Forelimb muscle (tissue), 1 donor: ENCODE measurements around the gene NFE2L2. TPM values are rescaled to one million over a fixed set of nuclear protein-coding genes. Genes with fewer than 3 reads are reported as not detected.
"Not testable (repeated sequence)": the region's sequence is repeated elsewhere in the genome, so short reads cannot be mapped to it uniquely, and the experiment has no call there.

ENCODE experiments used
- DNase-seq: peaks from one replicate; pipeline ENCODE4 v3.0.0-alpha.2; 2013; ENCODE audit warnings: low read depth
- polyA plus RNA-seq: library from polyadenylated mRNA; unstranded; fragments of 120-200 nt; gene quantifications from one replicate; pipeline ENCODE4 v1.2.1, GENCODE V29; 2013; ENCODE audit not compliant: insufficient read length

Gene NFE2L2
- polyA plus RNA-seq, 1 donor = 55.0 TPM

GRCh38 chr2:177281400-177282180 lies 17.1 kb upstream of the NFE2L2 start:
- no peak for DNase-seq

GRCh38 chr2:177279847-177280246 lies 15.3 kb upstream of the NFE2L2 start:
- DNase-seq = no peak

DNA sequence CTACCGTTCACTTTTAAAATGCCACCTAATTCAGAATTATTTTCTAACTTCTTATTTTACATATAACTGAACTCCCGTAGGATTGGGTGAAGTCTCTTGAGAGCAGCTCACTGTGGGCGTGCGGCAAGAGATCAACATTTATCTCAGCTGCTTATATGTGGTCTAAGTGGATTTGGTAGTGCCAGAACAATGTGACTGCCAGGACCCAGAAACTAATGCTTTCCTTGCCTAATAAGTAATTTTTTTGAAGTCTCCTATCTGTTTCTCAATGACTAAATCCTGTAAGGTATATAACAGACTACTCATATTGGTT lies 11.2 kb upstream of the NFE2L2 start:
- no peak for DNase-seq

DNA sequence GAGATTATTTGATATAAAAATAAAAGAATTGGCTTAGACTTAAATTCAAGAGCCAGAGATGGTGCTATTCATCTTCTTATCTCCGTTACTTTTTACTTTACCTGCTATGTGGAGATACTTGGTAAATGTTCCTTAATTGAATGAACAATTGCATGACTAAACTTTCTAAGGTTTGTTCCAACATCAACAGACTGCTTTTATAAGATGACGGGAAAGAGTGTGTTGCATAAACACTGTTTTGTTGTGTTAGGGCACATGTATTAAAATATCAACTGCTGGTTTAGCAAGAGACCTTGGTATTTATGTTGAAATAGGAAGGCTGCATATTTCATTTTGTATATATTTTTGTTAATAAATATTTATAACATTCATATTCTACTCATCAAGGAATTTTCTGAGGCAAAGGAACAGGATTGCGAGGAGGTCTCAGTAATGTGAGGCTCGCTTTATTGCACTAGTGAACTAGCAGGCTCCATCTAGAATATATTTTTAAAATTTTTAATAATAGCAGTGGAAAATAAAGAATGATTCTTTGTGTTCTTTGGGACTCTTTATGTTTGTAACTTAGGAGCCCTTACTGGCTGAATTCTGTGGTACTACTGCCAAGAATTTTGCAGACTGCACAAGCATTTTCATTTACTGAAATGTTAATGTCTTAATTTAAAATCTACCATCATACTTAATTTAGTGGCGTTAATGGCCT lies 10.7 kb upstream of the NFE2L2 start:
- DNase-seq = no peak

GRCh38 chr2:177273408-177273807 lies 8.9 kb upstream of the NFE2L2 start:
- no peak for DNase-seq

DNA sequence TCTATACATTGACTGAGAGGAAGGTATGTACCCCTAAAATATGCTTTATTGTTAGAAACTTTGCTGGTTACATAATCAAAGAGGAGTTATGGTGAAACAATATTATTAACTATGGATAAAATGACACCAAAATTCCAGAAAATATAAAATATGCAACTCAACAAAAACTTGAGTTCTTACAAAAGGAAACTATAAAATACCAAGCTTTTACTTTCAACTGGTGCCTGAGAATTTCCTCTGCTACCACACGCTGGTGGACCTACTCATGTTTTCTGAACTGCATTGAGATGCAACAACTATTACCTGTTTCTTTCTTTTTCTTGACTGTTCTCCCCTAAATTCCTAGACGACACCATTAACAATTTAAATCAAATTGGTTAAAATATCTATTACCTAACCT lies 8.2 kb upstream of the NFE2L2 start:
- DNase-seq = no peak

- no peak for DNase-seq
Observed at GRCh38 chr2:177271981-177272666, 7.6 kb upstream of the NFE2L2 start.

DNA sequence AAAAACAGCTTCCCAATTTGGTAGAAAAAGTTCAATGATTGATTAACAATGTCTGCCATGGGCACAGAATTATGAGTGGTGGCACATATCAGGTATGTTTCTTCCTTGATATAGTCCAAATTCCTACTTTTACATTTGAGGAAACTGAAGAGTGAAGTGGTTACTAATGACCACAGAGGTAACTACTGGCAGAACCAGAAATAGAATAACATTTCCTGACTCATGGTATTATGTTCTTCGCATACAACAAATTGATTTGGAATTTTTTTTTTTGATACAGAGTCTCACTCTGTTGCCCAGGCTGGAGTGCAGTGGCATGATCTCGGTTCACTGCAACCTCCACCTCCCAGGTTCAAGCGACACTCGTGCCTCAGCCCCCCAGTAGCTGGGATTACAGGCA lies 6.0 kb upstream of the NFE2L2 start:
- DNase-seq = no peak

- no peak for DNase-seq
Observed at GRCh38 chr2:177268901-177269300, 4.4 kb upstream of the NFE2L2 start.

- no peak for DNase-seq
Observed at GRCh38 chr2:177268187-177268871, 3.8 kb upstream of the NFE2L2 start.

GRCh38 chr2:177266955-177267354 lies 2.4 kb upstream of the NFE2L2 start:
- DNase-seq = not testable (repeated sequence)

- no peak for DNase-seq
Observed at GRCh38 chr2:177265824-177266817, 1.6 kb upstream of the NFE2L2 start.

DNA sequence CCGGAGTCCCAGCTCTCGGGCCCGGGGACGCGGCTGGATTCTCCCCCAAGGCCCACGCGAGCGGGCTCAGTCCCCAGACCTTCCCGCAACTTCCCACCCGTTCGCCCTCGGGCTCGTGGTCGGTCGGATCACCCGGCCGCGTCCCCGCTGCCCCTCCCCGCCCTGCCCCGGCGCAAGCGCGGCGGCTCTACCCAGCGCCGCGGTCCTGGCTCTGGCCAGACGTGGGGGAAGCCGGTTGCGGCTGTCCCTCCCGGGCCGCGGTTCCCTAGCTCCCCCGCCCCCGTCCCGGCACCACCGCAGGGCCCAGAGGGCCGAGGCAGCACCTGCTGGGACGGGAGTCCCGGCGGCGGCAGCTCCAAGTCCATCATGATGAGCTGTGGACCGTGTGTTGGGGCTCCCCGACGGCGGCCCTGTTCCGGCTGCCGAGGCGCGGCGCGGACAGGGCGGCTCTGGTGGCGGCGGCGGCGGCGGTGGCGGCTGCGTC lies 276 bp downstream of the NFE2L2 start:
- no peak for DNase-seq

DNA sequence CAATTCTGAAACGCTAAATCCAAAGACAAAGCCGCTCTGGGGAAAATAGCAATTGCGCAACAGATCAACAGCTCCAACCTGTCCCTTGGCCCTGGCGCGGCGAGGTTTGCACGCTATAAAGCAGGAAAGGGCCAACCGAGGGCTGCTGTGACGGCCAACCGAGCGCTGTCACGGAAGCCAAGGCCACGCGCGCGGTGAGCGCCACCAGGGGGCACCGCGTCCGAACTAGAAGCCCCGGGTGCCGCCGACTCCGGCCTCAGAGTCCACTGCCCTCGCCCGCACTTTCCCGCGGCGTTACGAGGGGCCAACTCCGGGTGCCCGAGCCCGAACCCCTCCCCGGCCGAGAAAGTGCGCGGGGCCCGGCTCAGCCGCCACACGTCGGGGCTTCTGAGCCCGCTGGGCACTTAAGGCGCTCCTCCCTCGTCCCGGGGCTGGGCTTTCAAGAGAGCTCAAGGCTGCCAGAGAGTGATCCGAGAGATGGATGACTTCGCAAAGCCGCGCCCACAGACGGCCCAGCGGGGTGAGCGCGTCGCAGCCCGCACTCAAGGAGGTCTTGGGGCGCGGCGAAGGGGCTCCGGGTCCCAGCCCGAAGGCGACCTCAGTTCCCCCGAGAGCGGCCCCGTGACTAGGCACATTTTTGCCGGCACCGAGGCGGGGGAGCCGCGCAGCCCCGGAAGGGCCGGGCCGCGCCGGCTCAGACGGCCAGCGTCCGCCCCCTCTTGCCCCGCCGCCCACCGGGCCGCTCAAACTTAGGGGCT lies 897 bp downstream of the NFE2L2 start:
- DNase-seq = peak; percentile 88

GRCh38 chr2:177262958-177263450 lies 1.5 kb downstream of the NFE2L2 start:
- no peak for DNase-seq

DNA sequence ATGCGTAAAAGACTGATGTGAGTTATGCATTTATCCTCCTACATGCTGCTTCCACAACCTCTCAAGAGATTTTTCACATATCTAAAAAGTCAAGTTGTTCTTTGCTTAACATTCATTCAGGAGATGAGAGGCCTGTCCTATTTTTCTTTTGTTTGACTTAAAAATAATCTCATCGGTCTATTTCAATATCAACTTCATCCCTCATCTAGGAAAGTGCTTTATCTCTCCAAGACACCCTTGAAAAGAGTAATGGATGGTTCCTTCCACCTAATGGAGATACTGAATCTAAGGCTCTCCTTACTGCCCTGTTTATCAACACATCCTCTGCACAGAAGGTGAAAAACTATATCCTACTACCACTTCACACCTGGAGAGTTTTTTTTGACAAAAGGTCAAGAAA lies 2.4 kb downstream of the NFE2L2 start:
- no peak for DNase-seq

- no peak for DNase-seq
Observed at GRCh38 chr2:177261116-177262060, 3.1 kb downstream of the NFE2L2 start.

DNA sequence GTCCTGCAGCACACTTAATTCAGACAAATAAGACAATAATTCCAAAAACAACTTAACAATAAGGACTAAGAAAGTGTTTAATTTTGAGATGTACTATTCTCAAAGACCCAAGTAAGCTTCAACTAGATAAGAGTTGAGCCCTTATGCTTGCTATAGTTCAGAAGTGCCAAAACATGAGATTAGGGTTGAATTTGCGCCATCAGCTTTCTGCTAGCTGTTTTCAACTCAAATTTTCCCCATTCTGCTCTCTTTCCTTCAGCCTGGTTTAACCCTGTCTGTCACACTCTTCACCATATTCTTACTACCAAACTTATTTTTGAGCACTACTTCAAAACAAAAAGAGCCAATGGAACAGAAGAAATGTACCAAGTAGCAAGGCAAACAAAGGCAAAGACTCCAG lies 4.1 kb downstream of the NFE2L2 start:
- no peak for DNase-seq

- DNase-seq = no peak
Observed at GRCh38 chr2:177258059-177258458, 6.5 kb downstream of the NFE2L2 start.
